ENCODE results near the gene ARF1. TPM values are rescaled to one million over a fixed set of nuclear protein-coding genes. Genes with fewer than 3 reads are reported as not detected.

ARF1 gene
- total RNA-seq, 1 donor from 2014 or later = 339 TPM

DNA sequence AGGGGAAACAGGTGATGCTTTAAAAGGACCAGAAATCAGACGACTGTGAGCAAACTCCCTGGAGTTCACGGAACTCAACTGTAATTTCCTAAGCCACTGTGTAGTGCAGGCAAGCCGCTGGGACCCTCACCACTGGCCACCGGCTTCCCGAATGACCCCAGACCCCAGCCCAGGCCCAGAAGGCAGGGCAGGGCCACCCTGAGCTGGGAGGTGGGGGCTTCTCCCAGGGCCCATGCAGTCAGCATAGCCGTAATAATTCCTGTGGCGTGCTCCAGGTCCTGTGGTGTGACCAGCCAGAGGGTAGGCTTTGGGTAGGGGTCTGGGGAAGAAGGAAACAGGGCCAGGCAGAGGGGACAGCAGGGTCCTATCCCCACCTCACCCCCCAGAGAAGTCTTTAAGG lies 3.5 kb upstream of the ARF1 start:
- H3K27me3 Mint-ChIP-seq (ENCODE audit: low read depth) = no peaks in the 10 kb centered on the region
- peaks cover 13% of the 10 kb centered on the region for H3K4me1 Mint-ChIP-seq (ENCODE audit: low read depth)
- H3K27ac Mint-ChIP-seq (ENCODE audit: unreplicated experiment) = no peak overlapping the region
- no peaks in the 10 kb centered on the region for H3K9me3 Mint-ChIP-seq (ENCODE audit: low read depth)
- H3K36me3 Mint-ChIP-seq (ENCODE audit: low read depth) = peaks cover 8% of the 10 kb centered on the region
- no peak for DNase-seq (ENCODE audit: low spot score)
- H3K4me3 Mint-ChIP-seq (ENCODE audit: unreplicated experiment) = no peak overlapping the region
- TF ChIP-seq, protein P1, sequence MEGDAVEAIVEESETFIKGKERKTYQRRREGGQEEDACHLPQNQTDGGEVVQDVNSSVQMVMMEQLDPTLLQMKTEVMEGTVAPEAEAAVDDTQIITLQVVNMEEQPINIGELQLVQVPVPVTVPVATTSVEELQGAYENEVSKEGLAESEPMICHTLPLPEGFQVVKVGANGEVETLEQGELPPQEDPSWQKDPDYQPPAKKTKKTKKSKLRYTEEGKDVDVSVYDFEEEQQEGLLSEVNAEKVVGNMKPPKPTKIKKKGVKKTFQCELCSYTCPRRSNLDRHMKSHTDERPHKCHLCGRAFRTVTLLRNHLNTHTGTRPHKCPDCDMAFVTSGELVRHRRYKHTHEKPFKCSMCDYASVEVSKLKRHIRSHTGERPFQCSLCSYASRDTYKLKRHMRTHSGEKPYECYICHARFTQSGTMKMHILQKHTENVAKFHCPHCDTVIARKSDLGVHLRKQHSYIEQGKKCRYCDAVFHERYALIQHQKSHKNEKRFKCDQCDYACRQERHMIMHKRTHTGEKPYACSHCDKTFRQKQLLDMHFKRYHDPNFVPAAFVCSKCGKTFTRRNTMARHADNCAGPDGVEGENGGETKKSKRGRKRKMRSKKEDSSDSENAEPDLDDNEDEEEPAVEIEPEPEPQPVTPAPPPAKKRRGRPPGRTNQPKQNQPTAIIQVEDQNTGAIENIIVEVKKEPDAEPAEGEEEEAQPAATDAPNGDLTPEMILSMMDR (IDR thresholded peaks at IDR 0.05) = no peak

DNA sequence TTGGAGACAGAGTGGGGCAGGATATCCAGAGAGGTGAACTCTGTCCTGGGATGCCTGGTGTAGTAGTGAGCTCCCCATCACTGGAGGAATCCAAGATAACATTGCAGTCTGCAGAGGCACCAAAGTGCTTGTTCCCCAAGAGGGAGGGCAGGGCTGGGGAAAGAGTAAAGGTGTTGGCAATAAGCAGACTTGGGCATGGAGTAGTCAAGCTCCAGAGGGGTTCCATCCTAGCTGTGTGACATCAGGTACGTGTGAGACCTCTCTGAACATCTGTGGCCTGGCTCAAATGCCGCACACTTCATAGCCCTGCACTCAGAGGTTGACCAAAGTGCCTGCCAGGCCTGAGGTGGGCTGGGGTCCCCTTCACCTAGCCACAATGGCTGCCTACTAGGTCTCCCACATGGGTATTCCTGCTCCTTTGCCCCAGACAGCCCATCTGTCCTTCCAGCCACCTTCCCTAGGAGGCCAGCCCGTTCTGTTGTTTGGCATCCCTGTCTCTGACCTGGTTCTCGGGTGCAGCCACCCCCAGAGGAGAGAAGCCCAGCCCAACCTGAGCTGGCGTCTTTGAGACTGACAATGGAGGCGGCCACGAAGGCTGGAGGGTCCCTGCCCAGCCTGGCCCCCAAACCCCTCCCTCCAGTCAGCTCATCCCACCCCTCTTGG lies 2.8 kb upstream of the ARF1 start:
- no peaks in the 10 kb centered on the region for H3K9me3 Mint-ChIP-seq (ENCODE audit: low read depth)
- H3K36me3 Mint-ChIP-seq (ENCODE audit: low read depth) = peaks cover 8% of the 10 kb centered on the region
- H3K27me3 Mint-ChIP-seq (ENCODE audit: low read depth) = no peaks in the 10 kb centered on the region
- H3K27ac Mint-ChIP-seq (ENCODE audit: unreplicated experiment) = no peak overlapping the region
- TF ChIP-seq, protein P1 (IDR thresholded peaks at IDR 0.05) = no peak
- H3K4me1 Mint-ChIP-seq (ENCODE audit: low read depth) = peaks cover 20% of the 10 kb centered on the region
- no peak for DNase-seq (ENCODE audit: low spot score)
- H3K4me3 Mint-ChIP-seq (ENCODE audit: unreplicated experiment) = no peak overlapping the region

DNA sequence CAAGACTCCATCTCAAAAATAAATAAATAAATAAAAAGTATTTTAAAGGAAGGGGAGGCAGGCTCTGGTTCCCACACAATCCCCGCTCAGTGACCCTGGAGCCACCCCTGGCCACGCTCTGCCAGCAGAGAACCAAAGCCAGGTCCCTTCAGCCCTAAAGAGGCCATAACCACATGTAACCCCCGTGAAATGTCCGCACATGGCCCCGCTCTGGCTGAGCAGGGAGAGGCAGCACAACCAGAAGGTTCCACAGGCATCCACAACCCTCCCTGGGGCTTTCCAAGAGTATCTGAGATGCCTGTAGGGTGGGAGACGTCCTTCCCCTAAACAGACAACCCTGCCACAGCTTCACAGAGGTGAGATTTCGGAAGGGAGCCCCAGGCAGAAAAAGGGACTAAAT lies 1.4 kb upstream of the ARF1 start:
- H3K27ac Mint-ChIP-seq (ENCODE audit: unreplicated experiment) = no peak overlapping the region
- TF ChIP-seq, protein P1 (IDR thresholded peaks at IDR 0.05) = no peak
- H3K36me3 Mint-ChIP-seq (ENCODE audit: low read depth) = peaks cover 8% of the 10 kb centered on the region
- DNase-seq (ENCODE audit: low spot score) = no peak
- H3K4me3 Mint-ChIP-seq (ENCODE audit: unreplicated experiment) = peak overlapping the region; percentile 74
- peaks cover 34% of the 10 kb centered on the region for H3K4me1 Mint-ChIP-seq (ENCODE audit: low read depth)
- no peaks in the 10 kb centered on the region for H3K27me3 Mint-ChIP-seq (ENCODE audit: low read depth)
- no peaks in the 10 kb centered on the region for H3K9me3 Mint-ChIP-seq (ENCODE audit: low read depth)

DNA sequence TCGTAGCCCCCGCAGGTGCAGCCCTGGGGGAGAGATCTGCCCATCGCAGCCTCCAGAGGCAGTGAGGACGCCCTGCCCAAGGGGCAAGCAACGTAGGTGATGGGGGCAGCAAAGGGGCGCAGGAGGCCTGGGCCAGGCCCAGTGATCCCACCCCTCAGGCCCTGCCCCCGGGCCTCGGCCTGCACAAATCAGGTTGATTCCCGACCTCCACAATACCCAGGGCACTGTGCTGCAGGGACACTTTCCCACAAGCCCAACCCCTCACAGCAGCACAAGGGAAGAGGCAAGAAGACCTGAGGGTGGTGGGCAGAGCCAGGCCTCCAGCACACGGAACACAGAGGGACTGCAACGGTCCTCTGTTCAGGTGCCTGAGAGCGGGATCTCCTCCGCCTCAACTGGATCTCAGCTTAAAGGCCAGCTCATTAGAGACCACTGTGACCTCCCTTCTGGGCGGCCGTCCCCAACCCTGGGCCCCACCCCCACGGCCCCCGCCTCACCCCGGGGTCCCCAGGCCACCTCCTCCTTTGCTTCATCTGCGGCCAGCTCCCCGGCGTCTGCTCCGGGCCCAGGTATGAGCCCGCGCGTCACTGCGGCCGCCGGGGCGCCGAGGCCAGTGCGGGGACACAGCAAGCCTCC lies 812 bp upstream of the ARF1 start:
- TF ChIP-seq, protein P1 (IDR thresholded peaks at IDR 0.05) = no peak
- Mint-ChIP-seq H3K27ac (ENCODE audit: unreplicated experiment) (peak overlapping the region; percentile 57), H3K4me1 (ENCODE audit: low read depth) (peaks cover 39% of the 10 kb centered on the region)

DNA sequence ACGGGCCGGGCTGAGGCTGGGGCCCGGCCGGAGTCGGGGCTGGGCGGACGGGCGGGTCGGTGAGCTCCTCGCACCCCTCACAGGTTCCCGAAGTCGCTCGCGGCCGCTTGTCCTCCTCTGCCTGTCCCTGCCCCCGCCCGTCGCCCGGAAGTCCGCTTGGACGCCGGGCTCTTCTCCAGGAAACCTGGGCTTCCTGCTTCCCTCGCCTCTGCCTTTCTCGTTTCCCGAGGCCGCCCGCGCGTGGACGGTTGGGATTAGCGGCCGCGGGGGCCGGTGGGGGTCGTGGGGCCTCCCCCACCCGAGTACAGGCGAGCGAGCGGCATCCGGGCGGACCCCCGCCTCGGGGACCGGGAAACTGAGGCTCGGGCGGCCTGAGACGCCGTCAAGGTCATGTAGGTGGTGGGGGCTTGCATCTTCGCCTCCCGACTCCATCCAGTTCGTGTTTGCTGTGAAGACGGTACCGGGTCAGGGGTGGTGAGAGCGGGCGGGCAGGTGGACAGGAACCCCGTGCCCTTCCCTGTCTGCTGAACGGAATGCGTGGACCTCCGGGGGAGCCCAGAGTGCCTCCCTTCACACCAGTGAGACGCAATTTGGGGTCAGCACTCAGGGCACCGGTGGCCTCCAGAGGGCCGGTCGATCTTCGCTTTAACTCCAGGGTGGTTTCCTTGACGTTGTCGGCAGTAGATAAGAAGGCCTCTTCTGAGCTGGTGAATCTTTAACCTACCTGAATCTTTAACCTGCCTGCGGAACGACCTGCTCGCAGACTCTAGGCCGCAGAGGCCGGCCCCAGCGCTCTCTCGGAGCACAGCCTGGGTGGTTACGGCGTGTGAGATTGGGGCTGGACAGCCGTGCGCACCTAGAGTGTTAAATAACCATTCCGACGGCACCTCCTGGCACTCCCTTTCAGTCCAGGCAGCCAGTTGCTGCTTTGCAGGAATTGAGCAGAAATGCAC lies 686 bp downstream of the ARF1 start:
- DNase-seq (ENCODE audit: low spot score) = peak; percentile 91
- Mint-ChIP-seq H3K36me3 (ENCODE audit: low read depth) (peaks cover 10% of the 10 kb centered on the region), H3K27me3 (ENCODE audit: low read depth) (no peaks in the 10 kb centered on the region), H3K4me3 (ENCODE audit: unreplicated experiment) (peak overlapping the region; percentile 92), H3K27ac (ENCODE audit: unreplicated experiment) (peak overlapping the region; percentile 96), H3K4me1 (ENCODE audit: low read depth) (peaks cover 54% of the 10 kb centered on the region), H3K9me3 (ENCODE audit: low read depth) (no peaks in the 10 kb centered on the region)
- TF ChIP-seq, protein P1 (IDR thresholded peaks at IDR 0.05) = no peak

More for the DNA sequence above, 812 bp upstream of the ARF1 start:
- H3K4me3 Mint-ChIP-seq (ENCODE audit: unreplicated experiment) = peak overlapping the region; percentile 74
- DNase-seq (ENCODE audit: low spot score) = peak; percentile 57
- H3K27me3 Mint-ChIP-seq (ENCODE audit: low read depth) = no peaks in the 10 kb centered on the region
- H3K36me3 Mint-ChIP-seq (ENCODE audit: low read depth) = peaks cover 8% of the 10 kb centered on the region
- no peaks in the 10 kb centered on the region for H3K9me3 Mint-ChIP-seq (ENCODE audit: low read depth)

All from chondrocyte (in vitro differentiated cells).